Type B pancreatic cell (in vitro differentiated cells): ENCODE results near the gene ASRGL1. TPM values are rescaled to one million over a fixed set of nuclear protein-coding genes. Genes with fewer than 3 reads are reported as not detected.

Experiments
- DNase-seq: peaks from one replicate; pipeline ENCODE4 v3.0.0; 2021; ENCODE audit warnings: mixed read lengths; ENCODE audit not compliant: unreplicated experiment; ENCODE audit errors: extremely low spot score
- H3K27ac Mint-ChIP-seq: 2 replicates; pipeline ENCODE4 v1.8.0; 2021; ENCODE audit warnings: mild to moderate bottlenecking, mixed read lengths
- H3K27me3 Mint-ChIP-seq: 2 replicates; pipeline ENCODE4 v1.8.0; 2021; ENCODE audit warnings: mixed read lengths
- H3K36me3 Mint-ChIP-seq: 2 replicates; pipeline ENCODE4 v1.8.0; 2021; ENCODE audit warnings: mixed read lengths
- H3K4me1 Mint-ChIP-seq: one replicate; pipeline ENCODE4 v1.8.0; 2021; ENCODE audit warnings: mixed read lengths; ENCODE audit not compliant: unreplicated experiment
- H3K4me3 Mint-ChIP-seq: 2 replicates; pipeline ENCODE4 v1.8.0; 2021; ENCODE audit warnings: mild to moderate bottlenecking, mixed read lengths
- H3K9me3 Mint-ChIP-seq: 2 replicates; pipeline ENCODE4 v1.8.0; 2021; ENCODE audit warnings: mixed read lengths
- CTCF ChIP-seq: fragments of 200-600 bp; sonication (generic); conservative IDR thresholded peaks from 2 replicates; pipeline ENCODE4 v1.5.0; 2021; ENCODE audit warnings: antibody characterized with exemption, mild to moderate bottlenecking
- total RNA-seq: library from RNA; stranded (reverse); gene quantifications from 2 replicates; pipeline ENCODE4 v1.2.1, GENCODE V29; 2021; ENCODE audit warnings: low replicate concordance

Gene ASRGL1
- total RNA-seq, 1 donor from 2014 or later = 48.0 TPM

DNA sequence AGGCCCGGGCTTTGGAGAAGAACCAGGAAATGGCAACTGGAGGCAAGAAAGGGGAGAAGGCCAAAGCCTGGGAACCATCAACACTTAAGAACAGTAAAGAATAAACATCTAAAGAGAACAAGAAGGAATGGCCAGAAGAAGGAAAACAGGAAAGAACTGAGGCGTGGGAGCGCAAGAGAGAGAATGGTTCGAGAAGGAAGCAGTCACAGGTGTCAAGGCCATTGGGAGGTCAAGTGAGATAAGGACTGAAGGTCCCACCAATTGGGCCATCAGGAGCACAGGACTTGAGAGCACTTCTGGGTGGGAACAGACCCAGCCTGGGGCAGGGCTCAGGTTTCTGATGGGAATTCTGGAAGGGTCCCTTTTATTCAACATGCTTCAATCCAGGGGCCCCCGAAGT, 80.9 kb downstream of the ASRGL1 start:
- Mint-ChIP-seq H3K9me3 (no peaks in the 10 kb centered on the region), H3K4me1 (peaks cover 19% of the 10 kb centered on the region), H3K27ac (no peak overlapping the region), H3K36me3 (no peaks in the 10 kb centered on the region), H3K4me3 (no peak overlapping the region), H3K27me3 (peaks cover 2% of the 10 kb centered on the region)
- no peak for DNase-seq
- TF ChIP-seq CTCF = no peak

GRCh38 chr11:62418733-62419132, 81.5 kb downstream of the ASRGL1 start, which contains the start of gene SCGB1A1:
Gene SCGB1A1, plus strand, starts transcription at chr11:62419033. Its CDS starts 63 bp downstream, at chr11:62419096.
- TF ChIP-seq CTCF = no peak
- DNase-seq = no peak
- no peaks in the 10 kb centered on the region for H3K36me3 Mint-ChIP-seq
- peaks cover 8% of the 10 kb centered on the region for H3K27me3 Mint-ChIP-seq
- no peaks in the 10 kb centered on the region for H3K9me3 Mint-ChIP-seq
- H3K4me3 Mint-ChIP-seq = no peak within 1 kb of the TSS
- no peak within 1 kb of the TSS for H3K27ac Mint-ChIP-seq
- H3K4me1 Mint-ChIP-seq = peaks cover 25% of the 10 kb centered on the region

GRCh38 chr11:62419314-62419929, 82.2 kb downstream of the ASRGL1 start:
- H3K9me3 Mint-ChIP-seq = no peaks in the 10 kb centered on the region
- peaks cover 8% of the 10 kb centered on the region for H3K27me3 Mint-ChIP-seq
- TF ChIP-seq CTCF = no peak
- DNase-seq = no peak
- no peak overlapping the region for H3K4me3 Mint-ChIP-seq
- peaks cover 26% of the 10 kb centered on the region for H3K4me1 Mint-ChIP-seq
- H3K36me3 Mint-ChIP-seq = no peaks in the 10 kb centered on the region
- H3K27ac Mint-ChIP-seq = no peak overlapping the region

DNA sequence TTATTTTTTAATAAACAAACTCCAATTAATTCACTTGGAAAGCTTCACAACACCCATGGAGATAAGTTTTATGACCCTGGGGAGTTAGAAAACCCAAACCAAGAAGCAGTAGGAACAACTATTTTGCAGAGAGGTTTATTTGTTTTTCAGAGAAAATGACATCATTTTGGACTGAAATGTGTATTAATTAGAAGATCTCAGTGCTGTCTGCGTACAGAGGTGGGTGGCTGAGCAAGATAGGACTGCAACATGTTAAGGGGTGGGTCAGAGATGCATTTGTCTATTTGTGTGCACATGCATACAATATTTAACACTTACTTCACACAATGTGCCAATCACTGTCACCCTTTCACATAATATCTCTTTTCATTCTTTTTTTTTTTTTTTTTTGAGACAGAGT, 82.7 kb downstream of the ASRGL1 start:
- Mint-ChIP-seq H3K4me3 (no peak overlapping the region), H3K27ac (no peak overlapping the region), H3K27me3 (peaks cover 8% of the 10 kb centered on the region), H3K36me3 (no peaks in the 10 kb centered on the region), H3K4me1 (peaks cover 26% of the 10 kb centered on the region), H3K9me3 (no peaks in the 10 kb centered on the region)
- TF ChIP-seq CTCF = no peak
- no peak for DNase-seq

DNA sequence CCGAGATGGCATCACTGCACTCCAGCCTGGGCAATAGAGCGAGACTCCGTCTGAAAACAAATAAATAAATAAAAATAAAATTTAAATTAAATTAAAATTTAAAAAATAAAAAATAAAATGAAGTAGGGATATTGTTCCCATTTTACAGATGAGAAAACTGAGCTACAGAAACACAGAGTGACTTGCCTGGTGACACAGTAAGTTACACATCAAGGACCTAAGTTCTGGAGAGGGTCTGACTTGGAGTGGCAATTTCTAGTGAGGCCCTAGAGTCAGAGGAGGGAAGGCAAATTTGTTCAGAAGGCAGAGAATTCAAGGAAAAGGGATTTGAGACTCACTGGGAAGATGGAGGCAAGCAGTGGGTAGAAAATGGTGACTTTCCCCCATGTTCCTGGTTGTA, 83.6 kb downstream of the ASRGL1 start:
- no peak for TF ChIP-seq CTCF
- no peaks in the 10 kb centered on the region for H3K9me3 Mint-ChIP-seq
- H3K4me1 Mint-ChIP-seq = peaks cover 26% of the 10 kb centered on the region
- H3K27ac Mint-ChIP-seq = no peak overlapping the region
- peaks cover 8% of the 10 kb centered on the region for H3K27me3 Mint-ChIP-seq
- H3K4me3 Mint-ChIP-seq = no peak overlapping the region
- H3K36me3 Mint-ChIP-seq = no peaks in the 10 kb centered on the region
- DNase-seq = no peak
